Peyer's patch (tissue), 4 donors: Measurements from ENCODE around the gene CYTH2. TPM values are rescaled to one million over a fixed set of nuclear protein-coding genes. Genes with fewer than 3 reads are reported as not detected.
"Not testable (repeated sequence)": the region's sequence is repeated elsewhere in the genome, so short reads cannot be mapped to it uniquely, and the experiment has no call there.

Source experiments
- DNase-seq, 3 donors: peaks; one replicate each; pipeline ENCODE4 v3.0.0-alpha.2; 2017 to 2019
- H3K27ac ChIP-seq, 4 donors: fragments of 200-600 bp; sonication (generic); one replicate each; pipeline ENCODE4 v1.5.1; 2016 to 2019
- H3K27me3 ChIP-seq, 2 donors: fragments of 200-600 bp; sonication (generic); one replicate each; pipeline ENCODE4 v1.5.1; 2019
- H3K36me3 ChIP-seq, 3 donors: fragments of 200-600 bp; sonication (generic); one replicate each; pipeline ENCODE4 v1.5.1; 2016 to 2019
- H3K4me1 ChIP-seq, 4 donors: fragments of 200-600 bp; sonication (generic); one replicate each; pipeline ENCODE4 v1.5.1; 2016 to 2019
- H3K4me3 ChIP-seq, 4 donors: fragments of 200-600 bp; sonication (generic); 1 replicate in 3 of 4; 2 replicates in 1 of 4; pipeline ENCODE4 v1.5.1; 2016 to 2019; ENCODE audit warnings: mild to moderate bottlenecking in 1 of 4
- H3K9me3 ChIP-seq, 4 donors: fragments of 200-600 bp; sonication (generic); one replicate each; pipeline ENCODE4 v1.5.1; 2016 to 2019; ENCODE audit warnings: mild to moderate bottlenecking in 1 of 4
- POLR2A ChIP-seq, 2 donors: fragments of 450-650 bp; IDR thresholded peaks; one replicate each; pipeline ENCODE4 v1.5.1; 2017; ENCODE audit warnings: antibody characterized with exemption in 2 of 2, mild to moderate bottlenecking in 2 of 2, moderate library complexity in 2 of 2
- total RNA-seq, 4 donors: library from RNA; depleted of rRNA; stranded (reverse); fragments of >200 nt; gene quantifications; one replicate each; pipeline ENCODE4 v1.1.0, GENCODE V29; 2016
- TF ChIP-seq, protein P1 (sequence below), 6 experiments: fragments of 450-650 bp in 4 of 6; fragments of 200-600 bp in 2 of 6; sonication (generic) in 1 of 6; IDR thresholded peaks; one replicate each; pipeline ENCODE4 v1.5.1; 2017 to 2019; ENCODE audit warnings: antibody characterized with exemption in 6 of 6, mild to moderate bottlenecking in 3 of 6, moderate library complexity in 1 of 6

The CYTH2 gene
- total RNA-seq, 4 donors from 2014 or later = 64.5 to 160 (median 76.9) TPM

DNA sequence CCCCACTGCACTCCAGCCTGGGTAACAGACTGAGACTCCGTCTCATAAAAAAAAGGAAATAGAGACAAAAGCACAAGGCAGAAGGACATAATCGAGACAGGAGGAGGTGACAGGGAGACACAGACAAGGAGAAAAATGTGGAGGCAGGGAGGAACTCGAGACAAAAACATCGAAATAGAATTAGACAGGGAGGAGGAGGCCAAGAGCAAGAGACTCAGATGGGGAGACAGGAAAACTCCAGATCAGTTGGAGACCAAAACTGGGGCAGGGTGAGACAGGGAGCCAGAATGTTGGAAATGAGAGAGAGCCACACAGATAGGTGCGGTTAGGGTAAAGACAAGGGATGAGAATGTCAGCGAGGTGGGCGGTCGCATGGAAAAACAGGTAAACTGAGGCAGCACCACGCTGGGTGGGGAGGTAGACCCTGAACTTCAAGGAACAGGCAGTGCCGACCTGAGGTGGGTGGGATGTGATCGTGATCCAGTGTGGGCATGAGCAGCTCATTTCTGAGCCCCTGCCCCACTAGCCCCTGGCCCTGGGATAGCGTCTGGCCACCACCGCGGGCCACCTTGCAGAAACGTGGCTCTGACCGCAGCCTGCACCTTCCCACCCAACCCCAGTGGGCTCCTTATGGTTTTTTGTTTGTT, 15.2 kb downstream of the CYTH2 start:
- H3K27ac ChIP-seq = no peak overlapping the region
- no peaks in the 10 kb centered on the region for H3K27me3 ChIP-seq
- peaks cover 0 to 3% (median 0%) of the 10 kb centered on the region in 3 donors for H3K36me3 ChIP-seq
- H3K4me3 ChIP-seq = no peak overlapping the region
- H3K9me3 ChIP-seq = no peaks in the 10 kb centered on the region
- TF ChIP-seq POLR2A (IDR thresholded peaks at IDR 0.05) = no peak
- TF ChIP-seq, protein P1, sequence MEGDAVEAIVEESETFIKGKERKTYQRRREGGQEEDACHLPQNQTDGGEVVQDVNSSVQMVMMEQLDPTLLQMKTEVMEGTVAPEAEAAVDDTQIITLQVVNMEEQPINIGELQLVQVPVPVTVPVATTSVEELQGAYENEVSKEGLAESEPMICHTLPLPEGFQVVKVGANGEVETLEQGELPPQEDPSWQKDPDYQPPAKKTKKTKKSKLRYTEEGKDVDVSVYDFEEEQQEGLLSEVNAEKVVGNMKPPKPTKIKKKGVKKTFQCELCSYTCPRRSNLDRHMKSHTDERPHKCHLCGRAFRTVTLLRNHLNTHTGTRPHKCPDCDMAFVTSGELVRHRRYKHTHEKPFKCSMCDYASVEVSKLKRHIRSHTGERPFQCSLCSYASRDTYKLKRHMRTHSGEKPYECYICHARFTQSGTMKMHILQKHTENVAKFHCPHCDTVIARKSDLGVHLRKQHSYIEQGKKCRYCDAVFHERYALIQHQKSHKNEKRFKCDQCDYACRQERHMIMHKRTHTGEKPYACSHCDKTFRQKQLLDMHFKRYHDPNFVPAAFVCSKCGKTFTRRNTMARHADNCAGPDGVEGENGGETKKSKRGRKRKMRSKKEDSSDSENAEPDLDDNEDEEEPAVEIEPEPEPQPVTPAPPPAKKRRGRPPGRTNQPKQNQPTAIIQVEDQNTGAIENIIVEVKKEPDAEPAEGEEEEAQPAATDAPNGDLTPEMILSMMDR (IDR thresholded peaks at IDR 0.05) = no peak
- DNase-seq = peak in 1 of 3 donors; percentile 29
- peaks cover 0 to 30% (median 3%) of the 10 kb centered on the region in 4 donors for H3K4me1 ChIP-seq

DNA sequence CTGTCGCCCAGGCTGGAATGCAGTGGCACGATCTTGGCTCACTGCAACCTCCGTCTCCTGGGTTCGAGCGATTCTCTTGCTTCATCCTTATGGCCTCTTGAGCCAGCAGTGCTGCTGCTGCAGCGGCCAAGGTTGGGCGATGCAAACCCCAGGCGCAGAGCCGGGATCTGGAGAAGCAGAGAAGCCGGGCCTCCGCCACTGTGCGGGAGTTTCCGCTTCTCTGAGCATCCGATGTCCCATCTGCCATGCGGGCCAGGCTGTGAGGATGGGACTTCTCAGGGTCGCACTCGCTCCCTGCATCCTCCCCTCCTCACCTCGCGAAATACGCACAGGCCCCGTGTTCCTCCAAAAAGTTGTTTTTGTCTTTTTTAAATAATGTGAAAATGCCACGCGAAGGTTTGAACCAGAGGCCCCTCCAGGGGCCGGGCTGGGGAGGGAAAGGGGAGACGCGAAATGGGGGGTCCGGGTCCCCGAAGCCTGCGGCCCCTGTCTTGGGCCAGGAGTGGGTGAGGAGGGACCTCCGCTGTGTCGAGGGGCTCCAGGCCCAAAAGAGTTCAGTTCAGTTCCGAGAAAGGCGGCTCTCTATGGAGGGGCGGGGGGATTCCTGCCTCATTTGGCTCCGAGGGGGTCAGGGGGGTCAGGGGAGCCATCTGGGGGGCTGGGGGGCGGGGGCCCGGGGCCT, 15.9 kb downstream of the CYTH2 start:
- H3K9me3 ChIP-seq = no peaks in the 10 kb centered on the region
- no peaks in the 10 kb centered on the region for H3K36me3 ChIP-seq
- H3K4me3 ChIP-seq = no peak overlapping the region
- H3K27me3 ChIP-seq = no peaks in the 10 kb centered on the region
- no peak for DNase-seq
- no peak for TF ChIP-seq POLR2A (IDR thresholded peaks at IDR 0.05)
- TF ChIP-seq, protein P1 (IDR thresholded peaks at IDR 0.05) = no peak
- H3K4me1 ChIP-seq = peaks cover 0 to 29% (median 4%) of the 10 kb centered on the region in 4 donors
- H3K27ac ChIP-seq = no peak overlapping the region

GRCh38 chr19:48486706-48487105, 17.5 kb downstream of the CYTH2 start:
- not testable (repeated sequence) for H3K36me3 ChIP-seq, H3K27me3 ChIP-seq, H3K9me3 ChIP-seq, H3K27ac ChIP-seq, DNase-seq, H3K4me3 ChIP-seq
- H3K4me1 ChIP-seq = peaks cover 5 to 33% (median 8%) of the 10 kb centered on the region in 4 donors

DNA sequence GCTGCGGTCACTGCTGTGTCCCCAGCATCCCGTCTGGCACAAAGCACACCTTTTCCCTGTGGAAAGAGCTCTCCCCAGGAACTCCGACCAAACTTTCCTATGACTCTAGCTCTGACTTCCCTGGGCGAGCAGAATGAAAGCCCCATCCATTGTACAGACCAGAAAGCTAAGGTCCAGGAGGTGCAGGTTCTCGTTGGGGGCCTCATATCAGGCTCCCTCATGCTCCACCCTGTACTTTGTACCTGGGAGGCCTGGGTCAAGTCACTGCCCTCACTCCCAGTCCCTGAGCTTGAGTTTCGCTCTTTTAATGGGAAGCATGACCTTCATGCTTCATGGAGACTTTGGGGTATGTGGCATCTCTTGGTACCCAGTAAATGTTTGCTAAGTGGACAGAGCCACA, 18.4 kb downstream of the CYTH2 start:
- H3K9me3 ChIP-seq = no peaks in the 10 kb centered on the region
- peaks cover 5 to 41% (median 8%) of the 10 kb centered on the region in 4 donors for H3K4me1 ChIP-seq
- TF ChIP-seq POLR2A (IDR thresholded peaks at IDR 0.05) = no peak
- TF ChIP-seq, protein P1 (IDR thresholded peaks at IDR 0.05) = no peak
- H3K27me3 ChIP-seq = no peaks in the 10 kb centered on the region
- H3K27ac ChIP-seq = peak overlapping the region in 2 of 4 donors; percentile 68 to 79
- no peaks in the 10 kb centered on the region for H3K36me3 ChIP-seq
- no peak for DNase-seq
- no peak overlapping the region for H3K4me3 ChIP-seq

DNA sequence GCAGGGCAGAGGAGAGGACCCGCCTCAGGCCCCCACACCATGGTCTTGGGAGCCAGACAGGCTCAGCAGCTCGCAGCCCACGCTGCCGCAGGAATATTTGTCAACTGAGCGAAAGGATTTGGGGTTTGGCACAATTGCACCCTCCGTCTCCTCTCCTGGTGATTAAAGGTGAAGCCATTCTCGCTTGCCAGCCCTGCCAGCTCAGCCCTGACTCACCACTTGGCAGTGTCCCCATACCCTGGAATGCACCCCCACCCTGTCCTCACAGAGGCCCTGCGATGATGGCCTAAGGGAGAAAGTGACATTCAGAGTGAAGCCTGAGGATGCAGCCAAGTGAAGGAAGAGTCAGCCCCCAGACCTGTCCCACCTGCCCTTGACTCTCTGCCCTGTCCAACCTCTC, 18.8 kb downstream of the CYTH2 start:
- H3K9me3 ChIP-seq = peaks cover 0 to 2% (median 0%) of the 10 kb centered on the region in 4 donors
- peaks cover 5 to 41% (median 10%) of the 10 kb centered on the region in 4 donors for H3K4me1 ChIP-seq
- no peaks in the 10 kb centered on the region for H3K36me3 ChIP-seq
- peak in 2 of 3 donors; percentile 85 to 91 for DNase-seq
- H3K4me3 ChIP-seq = no peak overlapping the region
- TF ChIP-seq POLR2A (IDR thresholded peaks at IDR 0.05) = no peak
- TF ChIP-seq, protein P1 (IDR thresholded peaks at IDR 0.05) = no peak
- peak overlapping the region in 2 of 4 donors; percentile 68 to 79 for H3K27ac ChIP-seq
- H3K27me3 ChIP-seq = no peaks in the 10 kb centered on the region

GRCh38 chr19:48488478-48488877, 19.3 kb downstream of the CYTH2 start:
- not testable (repeated sequence) for H3K27me3 ChIP-seq, H3K9me3 ChIP-seq, H3K36me3 ChIP-seq, DNase-seq, H3K4me3 ChIP-seq
- Histone ChIP-seq H3K27ac (peak overlapping the region in 2 of 4 donors; percentile 68 to 79), H3K4me1 (peaks cover 5 to 41% (median 12%) of the 10 kb centered on the region in 4 donors)
